GM12872 (cell line): ENCODE data around the gene SVIP.

Experiments
- CTCF ChIP-seq: IDR thresholded peaks from 3 replicates; pipeline ENCODE4 v1.5.1; 2011; ENCODE audit warnings: low read depth, mild to moderate bottlenecking, low read length, moderate library complexity; ENCODE audit not compliant: insufficient read depth

Gene SVIP

GRCh38 chr11:22851477-22851876 lies 21.9 kb upstream of the SVIP start:
- no peak for TF ChIP-seq CTCF

GRCh38 chr11:22846726-22847125 lies 17.1 kb upstream of the SVIP start:
- TF ChIP-seq CTCF, result no peak

GRCh38 chr11:22832315-22833015 lies 2.9 kb upstream of the SVIP start:
- no peak for TF ChIP-seq CTCF

GRCh38 chr11:22830082-22830414 lies 447 bp upstream of the SVIP start:
- TF ChIP-seq CTCF, result no peak

GRCh38 chr11:22828373-22828772 lies 1.2 kb downstream of the SVIP start:
- TF ChIP-seq CTCF, result no peak

- TF ChIP-seq CTCF, result no peak
These were observed 7.4 kb downstream of the SVIP start for GRCh38 chr11:22822203-22822602.

GRCh38 chr11:22809893-22810292 lies 19.7 kb downstream of the SVIP start:
- no peak for TF ChIP-seq CTCF
